Gastroesophageal sphincter (tissue), 3 donors: ENCODE results near the gene ARRB1.

Source experiments
- CTCF ChIP-seq, 4 experiments: fragments of 200-600 bp in 2 of 4; fragments of 450-650 bp in 2 of 4; sonication (generic) in 1 of 4; IDR thresholded peaks; one replicate each; pipeline ENCODE4 v1.5.1; 2017 to 2019; ENCODE audit warnings: antibody characterized with exemption in 4 of 4, mild to moderate bottlenecking in 2 of 4, moderate library complexity in 2 of 4
- EP300 ChIP-seq: sonication (generic); formaldehyde crosslinking; IDR thresholded peaks from one replicate; pipeline ENCODE4 v1.6.1; 2017; ENCODE audit warnings: antibody characterized with exemption, mild to moderate bottlenecking
- POLR2A ChIP-seq, 2 donors: fragments of 450-650 bp; IDR thresholded peaks; one replicate each; pipeline ENCODE4 v1.6.1; 2017; ENCODE audit warnings: antibody characterized with exemption in 2 of 2, mild to moderate bottlenecking in 2 of 2, moderate library complexity in 1 of 2
- POLR2AphosphoS5 ChIP-seq: sonication (generic); formaldehyde crosslinking; IDR thresholded peaks from one replicate; pipeline ENCODE4 v1.6.1; 2017; ENCODE audit warnings: antibody characterized with exemption

- TF ChIP-seq CTCF (IDR thresholded peaks at IDR 0.05): no peak
- TF ChIP-seq POLR2A (IDR thresholded peaks at IDR 0.05): no peak
- TF ChIP-seq EP300: no peak
- TF ChIP-seq POLR2AphosphoS5: no peak
Measured at GRCh38 chr11:75305452-75305851, 46.0 kb downstream of the ARRB1 start.
